ENCODE measurements around the gene SWI5.

- no peak for TF ChIP-seq EP300 (IDR thresholded peaks at IDR 0.05)
- no peak for TF ChIP-seq CTCF (IDR thresholded peaks at IDR 0.05)
- TF ChIP-seq POLR2A (IDR thresholded peaks at IDR 0.05) = no peak
Observed at GRCh38 chr9:128266868-128267590, 9.0 kb upstream of the SWI5 start.
